ENCODE results near the gene C6orf132. TPM values are rescaled to one million over a fixed set of nuclear protein-coding genes. Genes with fewer than 3 reads are reported as not detected.

C6orf132 gene
- total RNA-seq, 1 donor = 0.63 TPM

DNA sequence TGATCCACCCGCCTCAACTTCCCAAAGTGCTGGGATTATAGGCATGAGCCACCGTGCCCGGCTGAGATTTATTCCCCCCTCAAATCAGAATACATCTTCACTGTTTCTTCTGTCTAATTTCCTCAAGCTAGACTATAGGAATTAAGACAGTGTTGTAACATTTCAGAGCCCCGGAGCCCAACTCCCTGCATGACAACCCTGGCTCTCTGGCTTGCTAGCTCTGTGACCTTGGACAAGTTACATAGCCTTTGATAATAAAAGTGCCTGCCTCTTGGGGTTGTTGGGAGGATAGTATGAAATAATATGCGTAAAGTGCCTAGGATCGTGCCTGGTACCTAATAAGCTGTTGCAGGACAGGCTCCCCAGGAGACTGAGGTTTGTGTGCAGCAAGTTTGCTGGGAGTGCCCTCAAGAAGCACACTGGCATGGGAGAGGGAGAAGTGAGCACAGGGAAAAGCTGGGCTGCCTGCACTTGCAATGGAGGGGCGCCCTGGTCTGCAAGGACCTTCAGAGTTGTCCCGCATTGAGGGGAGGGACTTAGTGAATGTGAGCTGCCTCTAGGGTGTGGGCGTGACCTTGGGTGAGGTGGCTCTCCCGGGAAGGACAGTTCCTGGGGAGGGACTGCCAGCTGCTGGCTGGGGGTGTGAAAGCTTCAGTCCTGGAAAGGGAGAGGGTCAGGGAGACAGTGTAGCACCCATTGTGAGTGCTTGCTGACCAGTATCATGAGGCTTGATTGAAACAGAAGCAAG lies 48.7 kb downstream of the C6orf132 start:
- no peak for TF ChIP-seq CTCF (IDR thresholded peaks at IDR 0.05; ENCODE audit: insufficient read depth, low read length)
- no peak overlapping the region for H3K4me3 ChIP-seq (ENCODE audit: low read depth, low read length)
- no peak for DNase-seq (ENCODE audit: low read depth)

GRCh38 chr6:42091718-42092023 lies 50.7 kb downstream of the C6orf132 start:
- TF ChIP-seq CTCF (IDR thresholded peaks at IDR 0.05; ENCODE audit: insufficient read depth, low read length) = no peak
- no peak for DNase-seq (ENCODE audit: low read depth)
- no peak overlapping the region for H3K4me3 ChIP-seq (ENCODE audit: low read depth, low read length)

GRCh38 chr6:42090819-42091717 lies 51.4 kb downstream of the C6orf132 start:
- no peak overlapping the region for H3K4me3 ChIP-seq (ENCODE audit: low read depth, low read length)
- no peak for TF ChIP-seq CTCF (IDR thresholded peaks at IDR 0.05; ENCODE audit: insufficient read depth, low read length)
- no peak for DNase-seq (ENCODE audit: low read depth)

DNA sequence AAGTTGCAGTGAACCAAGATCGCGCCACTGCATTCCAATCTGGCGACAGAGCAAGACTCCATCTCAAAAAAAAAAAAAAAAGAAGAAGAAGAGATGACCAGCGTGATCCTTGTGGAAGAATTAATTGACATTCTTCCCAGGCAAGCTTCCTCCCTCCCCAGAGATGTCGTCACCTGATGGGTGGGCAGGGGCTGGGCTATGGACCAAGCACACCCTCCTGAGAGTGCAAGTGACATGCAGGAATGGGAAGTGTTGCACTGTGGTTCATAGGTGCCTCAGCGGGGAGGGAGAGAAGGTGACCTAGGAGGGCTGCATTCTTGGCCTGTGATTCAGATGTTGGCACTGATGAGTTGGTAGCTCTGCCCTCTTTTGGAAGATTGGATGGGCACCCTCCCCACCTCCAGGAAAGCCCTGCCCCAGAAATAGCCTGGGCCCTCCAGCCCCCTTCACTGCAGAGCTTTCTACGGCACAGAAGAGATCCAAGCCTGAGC lies 54.3 kb downstream of the C6orf132 start:
- TF ChIP-seq CTCF (IDR thresholded peaks at IDR 0.05; ENCODE audit: insufficient read depth, low read length) = no peak
- H3K4me3 ChIP-seq (ENCODE audit: low read depth, low read length) = no peak overlapping the region
- peak; percentile 22 for DNase-seq (ENCODE audit: low read depth)

- no peak for DNase-seq (ENCODE audit: low read depth)
- peak; percentile 20 for TF ChIP-seq CTCF (IDR thresholded peaks at IDR 0.05; ENCODE audit: insufficient read depth, low read length)
- H3K4me3 ChIP-seq (ENCODE audit: low read depth, low read length) = no peak overlapping the region
Observed at GRCh38 chr6:42086046-42087035, 56.1 kb downstream of the C6orf132 start.

GRCh38 chr6:42084889-42085288 lies 57.5 kb downstream of the C6orf132 start:
- peak; percentile 38 for TF ChIP-seq CTCF (IDR thresholded peaks at IDR 0.05; ENCODE audit: insufficient read depth, low read length)
- H3K4me3 ChIP-seq (ENCODE audit: low read depth, low read length) = no peak overlapping the region
- peak; percentile 19 for DNase-seq (ENCODE audit: low read depth)
